ENCODE measurements around the gene PYGB. TPM values are rescaled to one million over a fixed set of nuclear protein-coding genes. Genes with fewer than 3 reads are reported as not detected.

PYGB gene
- total RNA-seq, 1 donor from 2014 or later = 61.1 TPM

- no peak for ATAC-seq
- Histone ChIP-seq H3K4me3 (no peak overlapping the region), H3K27ac (no peak overlapping the region), H3K27me3 (no peaks in the 10 kb centered on the region), H3K9me3 (no peaks in the 10 kb centered on the region), H3K36me3 (no peaks in the 10 kb centered on the region), H3K4me1 (no peaks in the 10 kb centered on the region)
- intact Hi-C loops (cut with DNase I) = no loop called here
- TF ChIP-seq CTCF (IDR thresholded peaks at IDR 0.05) = no peak
- DNase-seq = no peak
Measured at GRCh38 chr20:25340380-25340779, 92.5 kb downstream of the PYGB start.

- Histone ChIP-seq H3K27ac (no peak overlapping the region), H3K27me3 (no peaks in the 10 kb centered on the region), H3K9me3 (no peaks in the 10 kb centered on the region), H3K4me3 (no peak overlapping the region), H3K4me1 (no peaks in the 10 kb centered on the region), H3K36me3 (no peaks in the 10 kb centered on the region)
- DNase-seq (no peak), ATAC-seq (no peak)
- intact Hi-C loops (cut with DNase I) = no loop called here
- no peak for TF ChIP-seq CTCF (IDR thresholded peaks at IDR 0.05)
Measured at GRCh38 chr20:25341716-25342680, 94.1 kb downstream of the PYGB start.

GRCh38 chr20:25344634-25345033 is 96.7 kb downstream of the PYGB start:
- H3K27me3 ChIP-seq = no peaks in the 10 kb centered on the region
- no peak for TF ChIP-seq CTCF (IDR thresholded peaks at IDR 0.05)
- intact Hi-C loops (cut with DNase I) = no loop called here
- no peaks in the 10 kb centered on the region for H3K4me1 ChIP-seq
- no peaks in the 10 kb centered on the region for H3K36me3 ChIP-seq
- H3K27ac ChIP-seq = no peak overlapping the region
- DNase-seq = no peak
- ATAC-seq = no peak
- no peaks in the 10 kb centered on the region for H3K9me3 ChIP-seq
- H3K4me3 ChIP-seq = no peak overlapping the region

- H3K4me1 ChIP-seq = no peaks in the 10 kb centered on the region
- intact Hi-C loops (cut with DNase I) = no loop called here
Measured at GRCh38 chr20:25345721-25346120, 97.8 kb downstream of the PYGB start.

GRCh38 chr20:25346349-25346748 is 98.5 kb downstream of the PYGB start:
- H3K27ac ChIP-seq = no peak overlapping the region
- no peaks in the 10 kb centered on the region for H3K9me3 ChIP-seq
- no peaks in the 10 kb centered on the region for H3K4me1 ChIP-seq
- ATAC-seq (no peak), DNase-seq (no peak)
- H3K4me3 ChIP-seq = no peak overlapping the region
- intact Hi-C loops (cut with DNase I) = no loop called here
- H3K36me3 ChIP-seq = no peaks in the 10 kb centered on the region
- no peak for TF ChIP-seq CTCF (IDR thresholded peaks at IDR 0.05)
- H3K27me3 ChIP-seq = no peaks in the 10 kb centered on the region

More at GRCh38 chr20:25345721-25346120, 97.8 kb downstream of the PYGB start:
- Histone ChIP-seq H3K27me3 (no peaks in the 10 kb centered on the region), H3K36me3 (no peaks in the 10 kb centered on the region), H3K4me3 (no peak overlapping the region), H3K9me3 (no peaks in the 10 kb centered on the region), H3K27ac (no peak overlapping the region)
- ATAC-seq (no peak), DNase-seq (no peak)
- TF ChIP-seq CTCF (IDR thresholded peaks at IDR 0.05) = no peak

Other genes starting within 250 kb of the PYGB start
- gene ACSS1, start 189.9 kb upstream of the PYGB start, total RNA-seq = 37.2 TPM
- not detected for gene VSX1, start 165.9 kb upstream of the PYGB start, total RNA-seq
- gene ENTPD6, start 52.4 kb upstream of the PYGB start, total RNA-seq = 75.6 TPM
- gene ABHD12, start 142.8 kb downstream of the PYGB start, total RNA-seq = 45.2 TPM
- gene GINS1, start 159.6 kb downstream of the PYGB start, total RNA-seq = 0.55 TPM